GM18499 (cell line): ENCODE measurements around the gene RPH3AL.
"Not testable (repeated sequence)": the region's sequence is repeated elsewhere in the genome, so short reads cannot be mapped to it uniquely, and the experiment has no call there.

Experiments used
- ATAC-seq: cut with Tn5 transposase; IDR thresholded peaks from one replicate; pipeline ENCODE4 v1.9.1; 2021; ENCODE audit warnings: moderate number of reproducible peaks; ENCODE audit not compliant: insufficient read depth, unreplicated experiment

RPH3AL gene

DNA sequence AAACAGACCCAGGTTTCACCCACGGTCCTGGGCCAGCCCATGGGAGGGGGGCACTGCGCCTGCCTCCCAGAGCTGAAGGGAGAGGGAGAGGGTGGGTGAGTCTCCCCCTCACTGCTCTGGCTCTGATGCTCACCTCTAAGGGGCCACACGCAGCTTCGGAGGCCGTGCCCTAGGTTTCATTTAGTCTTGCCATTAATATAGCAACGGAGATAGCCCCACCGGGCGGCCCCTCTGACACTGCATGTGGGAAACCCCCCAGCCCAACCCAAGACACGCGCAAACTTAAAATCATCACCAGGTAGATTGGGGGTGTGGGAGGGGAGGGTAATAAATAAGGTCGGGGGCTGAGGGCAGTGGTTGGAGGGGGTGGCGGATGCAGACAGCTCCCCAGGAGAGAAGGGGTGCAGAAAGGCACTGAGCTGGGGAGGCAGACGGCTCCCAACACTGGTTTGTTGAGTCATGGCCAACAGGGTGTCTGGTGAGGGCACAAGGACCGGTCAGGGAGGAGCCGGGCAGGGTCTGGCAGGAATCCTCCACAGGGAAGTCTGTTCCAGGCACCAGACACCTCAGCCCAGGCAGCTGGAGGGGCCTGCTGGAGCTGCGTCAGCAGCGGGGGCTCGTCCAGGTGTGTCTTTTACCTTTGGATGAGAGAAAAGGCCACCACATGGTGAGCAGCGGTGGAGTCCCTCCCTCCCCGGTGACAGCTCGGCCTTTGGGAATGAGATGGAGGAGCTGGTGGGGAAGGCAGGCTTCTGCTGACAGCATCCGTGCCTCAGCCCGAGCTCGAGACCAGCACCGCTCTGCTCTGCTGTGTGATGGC is 139.1 kb downstream of the RPH3AL start:
- no peak for ATAC-seq

DNA sequence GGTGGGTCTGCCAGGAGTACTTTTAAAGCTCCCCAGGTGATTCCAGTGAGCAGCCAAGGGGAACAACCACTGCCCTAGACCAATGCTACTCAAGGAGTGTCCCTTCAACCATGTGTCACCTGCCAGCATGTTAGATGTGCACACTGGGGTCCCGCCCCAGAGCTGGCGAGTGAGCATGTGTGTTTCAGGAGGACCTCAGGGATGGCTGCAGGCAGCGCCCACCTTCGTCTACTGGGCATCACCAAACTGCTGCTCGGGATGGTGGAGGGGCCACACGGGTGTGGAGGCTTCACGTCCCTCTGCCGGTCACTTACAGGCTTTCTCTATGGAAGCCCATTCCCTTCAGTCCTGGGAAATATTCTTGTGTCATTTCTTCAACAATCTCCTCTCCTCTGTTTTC is 142.2 kb downstream of the RPH3AL start:
- ATAC-seq = no peak

DNA sequence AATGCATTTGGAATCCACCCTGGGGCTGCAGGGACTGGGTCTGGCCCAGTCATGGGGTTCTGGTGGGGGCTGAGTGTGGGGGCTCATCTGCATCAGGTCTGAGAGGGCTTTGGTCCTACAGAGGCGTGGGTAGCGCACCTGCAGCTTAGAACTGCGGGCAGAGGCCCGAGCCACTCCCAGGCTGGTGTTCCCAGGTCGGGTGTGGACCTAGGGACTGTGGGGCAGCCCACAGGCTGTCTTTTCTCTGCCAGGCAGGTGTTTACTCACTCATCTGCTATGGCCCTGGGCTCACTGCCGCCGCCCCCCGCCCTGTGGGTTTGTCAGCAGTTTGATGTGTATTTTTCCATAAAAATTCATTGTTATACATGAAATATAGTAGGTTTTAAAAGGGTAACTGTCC is 144.2 kb downstream of the RPH3AL start:
- ATAC-seq = no peak

DNA sequence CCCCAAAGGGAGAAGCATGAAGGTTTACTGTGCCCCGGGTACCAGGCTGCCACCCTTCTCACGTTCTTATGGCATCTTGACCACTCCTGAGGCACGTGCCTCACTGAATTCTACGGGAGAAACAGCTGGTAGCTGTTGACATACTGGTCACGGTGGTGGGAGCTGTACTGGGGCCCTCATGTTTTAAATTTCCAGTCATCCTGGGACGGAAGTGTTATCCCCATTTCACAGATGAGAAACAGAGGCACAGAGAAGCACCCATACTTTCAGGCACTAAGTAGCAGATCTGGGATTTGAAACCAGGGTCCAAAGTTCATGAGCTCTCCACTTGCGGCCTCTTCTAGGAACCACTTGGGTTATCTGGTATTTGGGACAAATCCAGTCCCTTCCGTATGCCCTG is 144.8 kb downstream of the RPH3AL start:
- ATAC-seq = no peak

DNA sequence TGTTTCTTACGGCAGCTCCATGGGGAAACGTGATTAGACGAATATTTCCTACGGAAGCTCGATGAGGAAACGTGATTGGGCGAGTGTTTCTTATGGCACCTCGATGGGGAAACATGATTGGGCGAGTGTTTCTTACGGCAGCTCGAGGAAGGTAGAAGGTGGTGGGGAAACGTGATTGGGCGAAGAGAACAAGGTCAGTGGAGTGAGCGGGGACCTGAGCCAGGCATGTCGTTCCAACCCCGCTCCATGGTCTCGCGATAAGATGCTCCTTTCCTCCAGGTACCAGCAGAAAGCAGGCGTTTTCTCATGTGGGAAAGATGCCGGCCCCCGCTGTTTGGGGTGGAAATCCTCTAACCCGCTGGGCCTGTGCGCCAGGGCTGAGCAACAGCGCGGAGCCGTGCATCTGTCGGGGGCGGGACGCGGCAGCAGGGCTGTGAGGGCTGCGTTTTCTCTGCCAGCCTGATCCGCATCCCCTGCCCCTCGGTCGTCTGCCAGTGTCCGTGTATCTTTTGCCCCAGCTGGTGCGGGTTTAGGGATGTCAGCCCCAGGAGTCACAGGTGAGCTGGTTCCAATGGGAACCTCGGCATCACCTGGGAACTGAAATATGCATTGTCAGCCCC is 145.6 kb downstream of the RPH3AL start:
- ATAC-seq = no peak

DNA sequence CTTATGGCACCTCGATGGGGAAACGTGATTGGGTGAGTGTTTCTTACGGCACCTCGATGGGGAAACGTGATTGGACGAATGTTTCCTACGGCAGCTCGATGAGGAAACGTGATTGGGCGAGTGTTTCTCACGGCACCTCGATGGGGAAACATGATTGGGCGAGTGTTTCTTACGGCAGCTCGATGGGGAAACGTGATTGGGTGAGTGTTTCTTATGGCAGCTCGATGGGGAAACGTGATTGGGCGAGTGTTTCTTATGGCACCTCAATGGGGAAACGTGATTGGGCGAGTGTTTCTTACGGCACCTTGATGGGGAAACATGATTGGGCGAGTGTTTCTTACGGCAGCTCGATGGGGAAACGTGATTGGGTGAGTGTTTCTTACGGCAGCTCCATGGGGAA is 146.1 kb downstream of the RPH3AL start:
- not testable (repeated sequence) for ATAC-seq

DNA sequence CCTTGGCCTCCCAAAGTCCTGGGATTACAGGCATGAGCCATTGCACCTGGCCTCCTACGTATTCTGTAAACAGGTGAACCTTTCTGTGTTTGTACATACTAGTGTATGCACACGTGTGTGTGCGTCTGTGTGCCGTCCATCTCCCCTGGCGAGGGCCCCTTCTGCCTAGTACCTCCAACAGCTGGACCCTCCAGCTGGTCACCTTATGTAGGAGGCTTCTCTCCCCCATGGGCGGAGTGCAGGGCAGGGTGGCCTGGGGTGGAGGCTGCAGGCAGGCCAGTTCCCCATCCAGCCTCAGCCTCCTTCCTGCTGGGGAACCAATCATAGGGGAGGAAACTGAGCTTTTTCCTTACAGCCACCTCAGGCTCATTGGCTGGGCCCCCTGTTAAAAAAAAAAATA is 146.8 kb downstream of the RPH3AL start:
- no peak for ATAC-seq

DNA sequence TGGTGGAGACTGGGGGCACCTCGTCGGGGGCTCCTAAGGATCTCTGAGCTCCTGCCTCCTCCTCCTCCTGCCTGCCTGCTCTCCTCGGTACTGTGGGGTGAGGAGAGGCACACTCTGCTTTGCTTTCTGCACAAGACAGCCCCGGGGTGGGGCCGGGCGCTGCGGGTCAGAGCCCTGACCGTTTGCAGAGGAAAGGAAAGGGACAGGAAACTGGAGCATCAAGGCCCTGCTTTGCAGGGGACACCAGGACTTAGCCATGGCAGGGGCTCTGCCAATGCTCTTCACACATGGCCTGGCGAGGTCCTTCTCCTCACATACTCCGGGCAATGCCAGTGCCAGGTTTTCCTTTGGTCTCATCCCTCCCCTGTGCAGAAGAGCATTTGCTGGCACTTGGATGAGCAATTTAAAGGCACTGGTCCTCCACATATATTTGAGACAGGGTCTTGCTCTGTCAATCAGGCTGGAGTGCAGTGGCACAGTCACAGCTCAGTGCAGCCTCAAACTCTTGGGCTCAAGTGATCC is 147.4 kb downstream of the RPH3AL start:
- no peak for ATAC-seq

DNA sequence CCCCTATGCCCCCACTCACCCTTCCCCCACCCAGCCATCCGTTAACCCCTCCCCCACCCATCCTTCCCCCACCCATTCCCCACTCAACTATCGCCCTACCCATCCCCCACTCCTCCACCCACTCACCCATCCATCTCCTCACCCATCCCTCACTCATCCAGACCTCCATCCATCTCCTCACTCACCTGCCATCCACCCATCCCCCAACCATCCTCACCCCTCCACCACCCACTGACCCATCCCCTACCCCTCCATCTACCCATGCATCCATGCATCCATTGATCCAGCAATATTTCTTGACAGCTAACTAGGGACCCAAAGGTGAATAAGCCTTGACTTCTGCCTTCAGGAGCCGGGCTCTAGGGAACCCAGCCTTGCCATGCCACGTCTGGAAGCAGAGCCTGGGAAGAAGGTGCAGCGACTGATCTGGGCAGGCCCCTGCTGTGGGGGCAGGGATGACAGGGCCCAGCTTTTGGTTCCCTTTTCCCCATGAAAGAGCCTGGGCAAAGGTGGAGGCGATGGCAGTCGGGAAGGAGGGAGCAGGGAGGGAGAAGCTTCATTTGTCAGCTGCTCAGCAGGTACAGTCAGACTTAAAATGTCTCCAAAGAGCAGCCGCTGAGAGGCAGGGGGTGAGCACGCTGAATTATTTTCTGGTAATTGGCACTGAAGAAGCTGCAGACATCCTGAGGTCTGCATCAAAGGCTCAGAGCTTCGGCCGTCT is 148.0 kb downstream of the RPH3AL start:
- no peak for ATAC-seq

DNA sequence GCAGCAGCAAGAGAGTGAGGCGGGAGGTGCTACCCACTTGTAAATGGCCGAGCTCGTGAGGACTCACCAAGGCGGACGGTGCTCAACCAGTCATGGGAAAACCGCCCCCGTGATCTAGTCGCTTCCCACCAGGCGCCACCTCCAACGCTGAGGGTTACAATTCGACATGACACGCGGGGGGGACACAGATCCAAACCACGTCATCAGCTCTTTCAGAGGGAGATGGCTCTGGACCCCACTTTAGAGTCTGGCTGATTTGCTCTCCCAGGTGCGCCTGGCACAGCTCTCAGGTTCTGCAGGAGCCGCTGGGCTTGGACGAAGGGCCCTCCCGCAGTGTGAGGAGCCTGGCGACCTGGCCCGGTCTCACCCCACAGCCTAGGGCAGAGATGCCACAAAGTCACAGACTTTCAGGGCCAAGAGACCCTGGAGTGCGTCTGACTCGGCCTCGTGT is 150.1 kb downstream of the RPH3AL start:
- no peak for ATAC-seq

DNA sequence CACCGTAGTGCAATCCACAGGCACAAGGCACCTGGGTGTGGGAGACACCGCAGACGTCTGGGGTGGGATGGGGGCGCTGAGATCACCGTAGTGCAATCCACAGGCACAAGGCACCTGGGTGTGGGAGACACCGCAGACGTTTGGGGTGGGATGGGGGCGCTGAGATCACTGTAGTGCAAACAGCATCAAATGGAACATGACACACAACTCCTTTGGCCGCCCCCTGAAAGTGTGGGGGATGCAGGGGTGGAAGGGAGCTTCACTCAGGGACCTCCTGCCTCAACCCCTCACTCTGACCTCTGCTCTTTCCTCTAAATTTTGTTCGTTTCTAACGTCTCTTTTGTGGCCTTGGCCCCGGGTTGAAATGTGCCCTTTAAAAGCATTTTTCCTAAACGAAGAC is 150.9 kb downstream of the RPH3AL start:
- not testable (repeated sequence) for ATAC-seq

DNA sequence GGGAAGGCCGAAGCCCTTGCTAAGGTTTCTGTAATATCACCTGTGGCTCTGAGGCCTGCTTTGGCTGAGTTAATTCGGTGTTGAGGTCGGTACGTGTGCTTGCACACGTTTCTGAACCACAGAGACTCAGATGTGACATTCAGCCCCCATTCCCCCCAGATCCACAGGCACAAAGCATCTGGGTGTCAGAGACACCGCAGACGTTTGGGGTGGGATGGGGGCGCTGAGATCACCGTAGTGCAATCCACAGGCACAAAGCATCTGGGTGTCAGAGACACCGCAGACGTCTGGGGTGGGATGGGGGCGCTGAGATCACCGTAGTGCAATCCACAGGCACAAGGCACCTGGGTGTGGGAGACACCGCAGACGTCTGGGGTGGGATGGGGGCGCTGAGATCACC is 151.3 kb downstream of the RPH3AL start:
- not testable (repeated sequence) for ATAC-seq

DNA sequence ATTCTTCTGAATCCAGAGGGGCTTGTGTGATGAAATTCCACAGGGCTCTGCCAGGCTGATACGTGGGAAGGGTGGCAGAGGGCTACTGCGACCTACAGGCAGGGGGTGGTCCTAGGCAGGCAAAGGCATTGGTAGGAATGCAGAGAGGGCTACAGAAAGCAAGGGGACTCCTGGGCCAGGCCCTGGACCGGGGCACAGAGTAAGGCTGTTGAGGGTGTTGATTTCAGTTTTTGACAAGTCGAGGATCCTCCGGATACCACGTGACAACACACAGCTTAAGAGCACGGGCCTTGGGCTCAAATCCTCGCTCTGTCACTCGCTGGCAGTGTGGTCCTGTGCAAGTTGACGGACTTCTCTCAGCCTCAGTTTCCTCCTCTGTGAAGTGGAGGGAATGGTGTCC is 152.0 kb downstream of the RPH3AL start:
- ATAC-seq = no peak

DNA sequence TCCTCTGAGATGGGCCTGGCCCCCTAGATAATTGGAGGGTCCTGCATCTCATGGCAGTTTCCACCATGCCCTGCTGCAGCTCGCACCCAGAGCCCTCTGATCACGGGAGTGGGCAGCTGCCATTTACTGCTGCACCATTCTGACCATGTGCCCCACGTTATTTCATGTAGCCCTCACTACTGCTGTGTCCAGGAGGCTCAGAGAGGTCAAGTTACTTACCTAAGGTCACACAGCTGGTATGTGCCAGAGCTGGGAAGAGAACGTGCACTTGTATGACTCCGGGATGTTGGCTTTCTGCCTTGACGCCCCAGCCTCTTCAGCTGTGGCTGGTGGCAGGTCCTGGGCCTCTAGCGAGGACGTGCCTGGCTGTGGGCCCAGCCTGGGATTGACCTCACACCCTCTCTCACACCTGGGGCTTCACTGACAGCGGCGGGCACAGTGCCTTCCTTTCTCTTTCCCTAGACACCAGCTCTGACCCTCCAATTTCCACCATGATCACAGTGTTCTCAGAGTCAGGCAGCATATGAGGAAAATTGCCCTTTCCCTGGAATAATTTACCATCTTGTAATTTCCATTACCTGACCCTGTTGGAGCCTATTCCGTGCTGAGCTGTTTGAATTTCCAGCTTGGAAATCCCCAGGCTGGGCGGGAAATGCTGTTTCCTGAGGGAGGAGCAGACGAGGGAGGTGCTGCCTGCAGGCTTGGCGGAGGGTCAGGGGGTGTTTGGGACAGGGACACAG is 152.6 kb downstream of the RPH3AL start:
- ATAC-seq = no peak

DNA sequence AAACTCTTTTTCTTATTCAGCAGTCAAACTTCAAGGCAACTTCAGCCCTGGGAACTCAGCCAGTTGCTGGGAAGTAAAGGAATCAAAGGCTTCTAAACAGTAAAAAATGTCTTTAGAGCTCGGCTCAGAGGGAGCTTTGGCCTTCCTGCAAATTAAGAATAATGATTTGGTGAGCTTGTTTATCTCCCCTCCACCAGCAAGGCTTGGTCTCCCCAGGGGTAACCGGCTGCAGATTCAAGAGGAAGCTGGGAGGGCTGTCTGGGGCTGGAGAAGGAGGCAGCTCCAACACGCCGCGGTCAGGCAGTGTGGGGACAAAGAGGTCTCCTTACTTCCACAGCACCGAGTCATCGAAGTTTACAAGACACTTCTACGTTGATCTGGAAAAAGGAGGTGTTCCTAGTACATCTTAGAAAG is 153.4 kb downstream of the RPH3AL start:
- no peak for ATAC-seq

DNA sequence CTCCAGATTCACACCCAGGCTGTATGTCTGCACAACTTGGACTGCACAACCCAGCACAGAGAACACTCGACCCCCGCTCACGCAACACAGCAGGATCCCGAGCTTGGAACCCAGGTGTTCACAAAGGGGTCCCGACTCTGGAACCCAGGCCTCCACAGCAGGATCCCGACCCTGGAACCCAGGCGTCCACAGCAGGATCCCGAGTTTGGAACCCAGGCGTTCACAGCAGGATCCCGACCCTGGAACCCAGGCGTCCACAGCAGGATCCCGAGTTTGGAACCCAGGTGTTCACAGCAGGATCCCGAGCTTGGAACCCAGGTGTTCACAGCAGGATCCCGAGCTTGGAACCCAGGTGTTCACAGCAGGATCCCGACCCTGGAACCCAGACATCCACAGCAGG is 154.4 kb downstream of the RPH3AL start:
- not testable (repeated sequence) for ATAC-seq

DNA sequence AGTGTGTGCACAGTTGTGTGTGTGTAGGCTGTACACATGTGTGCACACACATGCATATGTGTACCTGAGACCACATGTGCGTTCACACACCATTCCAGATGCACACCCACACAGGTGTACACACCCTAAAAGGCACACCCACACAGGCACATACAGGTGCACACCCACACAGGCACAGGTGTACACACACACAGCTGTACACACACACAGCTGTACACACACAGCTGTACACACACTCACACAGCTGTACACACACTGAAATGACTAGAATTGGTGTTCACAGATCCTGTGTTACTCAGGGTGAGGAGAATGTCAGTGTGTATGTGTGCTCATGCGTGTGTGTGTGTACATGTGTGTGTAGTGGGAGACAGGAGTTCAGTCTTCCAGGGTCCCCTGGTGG is 155.3 kb downstream of the RPH3AL start:
- ATAC-seq = no peak

DNA sequence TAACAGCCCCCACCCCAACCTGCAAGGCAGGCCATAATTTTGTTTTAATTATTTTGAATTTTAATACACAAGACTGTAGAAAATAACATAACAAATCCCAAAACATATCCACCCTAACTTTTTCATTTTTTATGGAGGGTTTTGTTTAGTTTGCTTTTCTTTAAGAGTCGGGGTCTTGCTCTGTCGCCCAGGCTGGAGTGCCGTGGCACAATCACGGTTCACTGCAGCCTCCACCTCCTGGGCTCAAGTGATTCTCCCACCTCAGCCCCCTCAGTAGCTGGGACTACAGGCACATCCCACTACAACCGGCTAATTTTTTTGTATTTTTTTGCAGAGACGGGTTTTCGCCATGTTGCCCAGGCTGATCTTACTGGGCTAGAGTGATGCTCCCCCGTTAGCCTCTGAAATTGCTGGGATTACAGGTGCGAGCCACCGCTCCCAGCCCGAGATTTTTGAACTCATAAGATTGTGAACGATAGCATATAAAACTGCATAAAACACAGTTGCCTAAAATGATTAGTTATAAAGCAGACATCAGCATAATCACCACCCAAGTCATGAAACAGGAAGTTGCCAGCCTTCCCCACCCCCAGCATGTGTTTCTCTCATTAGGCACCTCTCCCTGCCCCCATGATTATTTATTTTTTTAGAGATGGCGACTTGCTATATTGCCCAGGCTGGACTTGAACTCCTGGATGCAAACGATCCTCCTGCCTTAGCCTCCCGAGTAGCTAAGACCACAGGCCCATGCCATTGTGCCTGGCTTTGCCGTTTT is 157.6 kb downstream of the RPH3AL start:
- ATAC-seq = no peak
